B cell (primary cell): ENCODE results near the gene CKAP2.

ENCODE experiments used
- EZH2 ChIP-seq: IDR thresholded peaks from 2 replicates; pipeline ENCODE4 v1.6.1; 2012; ENCODE audit warnings: borderline replicate concordance, low read depth, mild to moderate bottlenecking, moderate library complexity, low read length; ENCODE audit not compliant: insufficient read depth, poor library complexity, severe bottlenecking
- TF ChIP-seq, protein P1 (sequence below): fragments of 200-600 bp; IDR thresholded peaks from one replicate; pipeline ENCODE4 v1.8.0; 2022; ENCODE audit warnings: antibody characterized with exemption, mild to moderate bottlenecking

DNA sequence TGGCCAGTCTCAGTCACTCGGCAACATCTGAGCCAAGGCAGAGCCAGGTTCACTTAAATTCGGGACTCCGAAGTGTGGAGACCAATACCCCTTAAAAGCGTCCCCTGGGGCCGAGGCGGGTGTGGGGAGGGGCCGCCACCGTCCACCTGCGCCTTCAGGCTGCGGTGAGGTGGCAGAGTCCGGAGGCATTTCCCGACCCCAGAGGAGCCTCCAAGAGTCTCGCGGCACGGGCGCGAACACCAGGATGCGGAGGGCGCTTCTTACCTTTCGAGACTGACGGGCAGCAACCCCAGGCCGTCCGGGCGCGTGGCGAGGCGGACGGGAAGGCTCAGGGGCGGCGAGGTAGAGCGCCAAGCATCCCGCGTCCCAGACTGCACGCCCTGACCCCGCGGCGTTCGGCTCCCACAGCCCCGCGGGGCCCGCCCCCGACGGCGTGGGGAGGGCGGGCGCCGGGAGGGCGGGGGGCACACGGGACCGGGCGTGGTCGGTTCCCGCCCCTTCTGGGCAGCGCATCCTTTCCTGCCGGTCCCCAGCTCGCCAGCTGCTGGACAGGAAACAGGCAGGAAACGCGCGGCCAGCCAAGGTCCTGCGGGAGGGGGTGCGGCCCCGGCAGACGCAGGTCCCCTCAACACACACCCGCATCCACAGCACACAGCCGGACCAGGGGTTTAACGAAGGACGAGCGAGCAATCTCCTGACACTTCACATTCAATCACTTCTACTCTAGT, 49.3 kb upstream of the CKAP2 start, which contains the start of gene THSD1:
- TF ChIP-seq, protein P1, sequence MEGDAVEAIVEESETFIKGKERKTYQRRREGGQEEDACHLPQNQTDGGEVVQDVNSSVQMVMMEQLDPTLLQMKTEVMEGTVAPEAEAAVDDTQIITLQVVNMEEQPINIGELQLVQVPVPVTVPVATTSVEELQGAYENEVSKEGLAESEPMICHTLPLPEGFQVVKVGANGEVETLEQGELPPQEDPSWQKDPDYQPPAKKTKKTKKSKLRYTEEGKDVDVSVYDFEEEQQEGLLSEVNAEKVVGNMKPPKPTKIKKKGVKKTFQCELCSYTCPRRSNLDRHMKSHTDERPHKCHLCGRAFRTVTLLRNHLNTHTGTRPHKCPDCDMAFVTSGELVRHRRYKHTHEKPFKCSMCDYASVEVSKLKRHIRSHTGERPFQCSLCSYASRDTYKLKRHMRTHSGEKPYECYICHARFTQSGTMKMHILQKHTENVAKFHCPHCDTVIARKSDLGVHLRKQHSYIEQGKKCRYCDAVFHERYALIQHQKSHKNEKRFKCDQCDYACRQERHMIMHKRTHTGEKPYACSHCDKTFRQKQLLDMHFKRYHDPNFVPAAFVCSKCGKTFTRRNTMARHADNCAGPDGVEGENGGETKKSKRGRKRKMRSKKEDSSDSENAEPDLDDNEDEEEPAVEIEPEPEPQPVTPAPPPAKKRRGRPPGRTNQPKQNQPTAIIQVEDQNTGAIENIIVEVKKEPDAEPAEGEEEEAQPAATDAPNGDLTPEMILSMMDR, result no peak
- TF ChIP-seq EZH2, result no peak
